IPS-18c (cell line): ENCODE measurements around the gene ZNF419.
A peak's percentile ranks its signal among the peaks of the same experiment; 100 is the strongest.
"Not testable (repeated sequence)": the region's sequence is repeated elsewhere in the genome, so short reads cannot be mapped to it uniquely, and the experiment has no call there.

Experiments used
- H3K4me3 ChIP-seq: 2 replicates; pipeline ENCODE4 v1.7.0; 2013; ENCODE audit warnings: low read depth, mild to moderate bottlenecking, low read length, moderate library complexity; ENCODE audit not compliant: insufficient read depth
- H3K9me3 ChIP-seq: one replicate; pipeline ENCODE4 v1.6.1; 2013; ENCODE audit warnings: mild to moderate bottlenecking, low read length, moderate library complexity; ENCODE audit not compliant: control insufficient read depth, insufficient read depth

Gene ZNF419

DNA sequence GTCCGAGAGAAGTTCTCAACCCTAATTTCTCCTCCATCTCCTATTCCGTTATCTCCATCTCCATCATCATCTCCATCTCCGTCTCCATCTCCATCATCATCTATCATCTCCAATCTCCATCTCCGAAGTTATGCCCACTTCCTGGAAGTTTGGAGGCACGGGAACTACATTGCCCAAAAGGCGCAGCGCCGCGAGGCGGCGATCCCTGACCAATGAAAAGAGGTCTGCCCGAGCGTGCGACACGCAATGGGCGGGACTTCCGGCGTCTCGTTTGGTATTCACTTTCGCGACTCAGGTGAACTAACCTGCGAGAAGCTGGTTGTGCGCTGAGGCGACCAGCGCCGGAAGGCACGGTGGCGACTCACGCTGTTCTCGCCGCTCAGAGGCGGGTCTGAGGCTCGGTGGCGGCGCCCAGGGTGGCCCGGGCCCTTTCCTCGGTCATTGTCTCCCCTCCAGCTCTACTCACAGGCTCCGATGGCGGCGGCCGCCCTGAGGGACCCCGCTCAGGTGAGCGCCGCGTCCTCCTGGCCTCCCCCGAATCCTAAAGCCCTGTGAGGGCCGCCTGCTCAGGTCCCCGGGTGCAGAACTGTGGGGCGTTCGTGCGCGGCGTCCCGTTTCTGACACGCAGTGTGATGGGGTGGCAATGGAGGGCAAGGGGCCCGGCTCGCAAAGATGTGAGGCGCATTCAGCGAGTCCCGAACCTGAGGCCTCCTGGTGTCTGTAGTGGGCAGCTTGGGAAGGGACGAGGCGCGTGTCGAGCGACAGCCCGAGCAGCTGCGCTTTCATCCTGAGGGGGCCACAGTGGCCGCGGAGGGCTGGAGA, at the start of gene ZNF419:
ZNF419 (plus strand) TSS at position 274 of the 822 bp plus-strand sequence; CDS start at position 475, 201 bp downstream.
- H3K9me3 ChIP-seq = not testable (repeated sequence)
- peak within 1 kb of the TSS; percentile 82 for H3K4me3 ChIP-seq

DNA sequence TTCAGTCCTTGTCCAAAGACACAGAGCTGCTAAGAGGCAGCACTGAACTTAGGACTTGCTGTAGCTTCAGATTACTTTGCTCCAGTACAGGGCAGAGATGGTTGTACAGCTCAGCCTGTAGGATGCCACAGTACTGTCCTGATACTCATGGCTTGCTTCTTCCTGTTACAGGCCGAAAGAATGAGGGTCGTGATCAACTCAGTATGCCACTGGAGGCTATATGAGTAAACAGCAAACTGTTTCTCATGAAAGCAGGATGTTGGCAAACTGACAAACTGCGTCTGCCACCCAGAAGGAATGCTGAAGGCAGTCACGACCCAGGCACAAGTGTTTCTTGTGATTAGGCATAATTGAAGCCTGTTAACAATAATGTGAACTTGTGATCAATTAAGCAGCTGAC, 49.6 kb upstream of the ZNF419 start:
- no peaks in the 10 kb centered on the region for H3K9me3 ChIP-seq
- no peak overlapping the region for H3K4me3 ChIP-seq

DNA sequence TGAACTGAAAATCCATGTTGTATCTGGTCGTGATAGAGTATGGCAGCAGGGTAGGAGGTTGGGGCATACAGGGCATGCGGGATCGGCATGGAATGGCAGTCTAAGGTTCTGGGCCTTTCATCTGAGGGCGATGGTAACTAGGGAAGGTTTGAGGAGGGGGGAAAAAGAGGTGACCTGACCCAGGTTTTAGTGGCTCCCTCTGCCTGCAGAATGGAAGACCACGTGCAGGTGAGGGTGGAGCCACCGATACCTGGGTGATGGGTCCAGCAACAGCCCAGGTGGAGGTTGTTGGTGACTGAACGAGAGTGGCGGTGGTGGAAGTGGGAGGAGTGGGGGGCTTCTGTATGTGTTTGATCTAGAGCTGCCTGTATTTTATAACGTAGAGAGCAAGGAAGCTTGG, 48.6 kb upstream of the ZNF419 start:
- no peaks in the 10 kb centered on the region for H3K9me3 ChIP-seq

GRCh38 chr19:57441979-57442752, 45.4 kb upstream of the ZNF419 start:
- peaks cover 8% of the 10 kb centered on the region for H3K9me3 ChIP-seq

More for the DNA sequence above, 48.6 kb upstream of the ZNF419 start:
- H3K4me3 ChIP-seq = no peak overlapping the region

GRCh38 chr19:57443121-57443696, 44.3 kb upstream of the ZNF419 start:
- peaks cover 8% of the 10 kb centered on the region for H3K9me3 ChIP-seq
- H3K4me3 ChIP-seq = no peak overlapping the region

More at GRCh38 chr19:57441979-57442752, 45.4 kb upstream of the ZNF419 start:
- H3K4me3 ChIP-seq = no peak overlapping the region; the same call in 1 of the 2 replicates

DNA sequence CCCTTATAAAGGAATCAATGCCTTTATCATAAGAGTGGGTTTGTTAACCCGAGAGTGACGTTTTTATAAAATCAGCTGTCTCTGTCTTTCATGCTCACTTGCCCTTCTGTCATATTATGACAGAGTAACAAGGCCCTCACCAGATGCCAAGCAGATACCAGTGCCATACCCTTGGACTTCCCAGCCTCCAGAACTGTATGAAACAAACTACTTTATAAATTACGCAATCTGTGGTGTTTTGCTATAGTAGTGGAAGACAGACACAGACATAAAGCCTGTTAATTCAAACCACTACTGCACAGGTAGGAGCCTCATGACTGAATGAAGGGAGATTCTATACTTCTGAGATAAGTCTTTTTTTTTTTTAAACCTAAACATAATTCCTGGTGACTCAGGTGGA, 35.2 kb upstream of the ZNF419 start:
- Histone ChIP-seq H3K4me3 (no peak overlapping the region), H3K9me3 (no peaks in the 10 kb centered on the region)

- peaks cover 10% of the 10 kb centered on the region for H3K9me3 ChIP-seq
These were observed 21.7 kb upstream of the ZNF419 start for GRCh38 chr19:57465680-57466381.

GRCh38 chr19:57466489-57466888, 21.1 kb upstream of the ZNF419 start:
- H3K4me3 ChIP-seq = no peak overlapping the region
- peaks cover 10% of the 10 kb centered on the region for H3K9me3 ChIP-seq

More at GRCh38 chr19:57465680-57466381, 21.7 kb upstream of the ZNF419 start:
- no peak overlapping the region for H3K4me3 ChIP-seq

GRCh38 chr19:57473646-57474045, 13.9 kb upstream of the ZNF419 start:
- Histone ChIP-seq H3K9me3 (peaks cover 40% of the 10 kb centered on the region), H3K4me3 (0 out of 2 replicates have a peak overlapping the region, but pooled peaks have one; percentile 9)

DNA sequence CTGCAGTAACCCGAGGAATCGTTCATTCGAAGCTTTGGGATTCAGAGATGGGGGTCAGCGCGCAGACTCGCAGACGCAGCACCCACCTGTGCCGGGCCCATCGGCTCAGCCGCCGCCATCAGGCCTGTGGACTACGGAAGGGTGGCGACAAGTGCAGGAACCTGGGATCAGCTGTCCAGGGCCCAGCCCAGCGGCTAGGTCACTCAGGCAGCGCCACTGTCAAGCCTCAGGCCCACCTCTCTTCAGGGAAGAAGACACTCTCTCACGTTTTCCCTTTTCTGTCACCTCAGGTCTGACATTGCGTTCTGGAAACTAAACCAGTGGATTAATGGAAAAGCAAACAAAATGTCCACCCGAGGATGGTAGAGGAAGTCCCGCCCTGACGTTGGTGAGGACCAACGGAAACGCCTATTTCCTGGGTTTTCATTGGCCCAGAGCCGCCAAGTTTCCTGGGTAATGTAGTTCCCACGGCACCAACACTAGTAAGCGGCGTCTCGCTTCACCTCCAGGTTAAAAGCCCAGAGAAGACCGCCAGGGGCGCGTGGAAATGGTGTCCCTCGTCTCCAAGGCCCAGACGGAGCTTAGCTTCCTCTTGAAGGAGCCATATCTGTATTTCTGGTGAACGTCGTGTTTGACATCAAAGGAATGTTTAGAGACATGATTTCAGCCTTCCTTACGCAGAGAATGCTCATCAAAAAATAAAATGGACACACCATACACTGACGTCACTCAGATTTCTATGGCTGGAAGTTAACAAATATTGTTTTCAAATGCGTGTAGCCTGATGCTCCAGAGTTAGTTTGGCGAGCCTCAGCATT, 10.2 kb upstream of the ZNF419 start, which contains the start of gene ZNF772:
ZNF772 (minus strand) TSS at position 376 of the 818 bp plus-strand sequence; CDS start at position 119, 257 bp downstream.
- H3K9me3 ChIP-seq = peaks cover 35% of the 10 kb centered on the region
- H3K4me3 ChIP-seq = peak within 1 kb of the TSS; percentile 97

DNA sequence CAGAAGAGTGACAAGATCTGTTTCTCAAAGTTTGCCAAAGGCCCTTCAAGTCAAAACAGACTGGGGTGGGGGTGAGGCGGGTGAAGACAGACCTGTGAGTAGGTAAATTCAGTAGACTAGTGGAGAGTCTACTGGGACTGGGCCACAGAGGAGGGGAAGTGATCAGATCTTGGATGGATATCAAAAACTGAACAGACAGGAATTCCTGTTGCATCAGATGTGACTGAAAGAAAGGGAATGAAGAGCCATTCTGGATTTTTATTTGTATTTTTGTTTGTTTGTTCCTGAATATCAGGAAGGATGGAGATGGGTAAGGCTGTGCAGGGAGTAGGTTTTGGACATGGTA, 722 bp downstream of the ZNF419 start:
- H3K4me3 ChIP-seq = peak overlapping the region; percentile 43; the same call in 1 of the 2 replicates

GRCh38 chr19:57499332-57499679, 11.8 kb downstream of the ZNF419 start:
- not testable (repeated sequence) for H3K9me3 ChIP-seq
- peak overlapping the region; percentile 73; the same call in 1 of the 2 replicates for H3K4me3 ChIP-seq

More for the DNA sequence above, 722 bp downstream of the ZNF419 start:
- H3K9me3 ChIP-seq = not testable (repeated sequence)

- H3K9me3 ChIP-seq = not testable (repeated sequence)
- peak within 1 kb of the TSS; percentile 73 for H3K4me3 ChIP-seq
These were observed 12.3 kb downstream of the ZNF419 start, which contains the start of gene ZNF773 for GRCh38 chr19:57499680-57500395. ZNF773 (plus strand) TSS chr19:57499938; CDS start chr19:57500081, 143 bp downstream.

DNA sequence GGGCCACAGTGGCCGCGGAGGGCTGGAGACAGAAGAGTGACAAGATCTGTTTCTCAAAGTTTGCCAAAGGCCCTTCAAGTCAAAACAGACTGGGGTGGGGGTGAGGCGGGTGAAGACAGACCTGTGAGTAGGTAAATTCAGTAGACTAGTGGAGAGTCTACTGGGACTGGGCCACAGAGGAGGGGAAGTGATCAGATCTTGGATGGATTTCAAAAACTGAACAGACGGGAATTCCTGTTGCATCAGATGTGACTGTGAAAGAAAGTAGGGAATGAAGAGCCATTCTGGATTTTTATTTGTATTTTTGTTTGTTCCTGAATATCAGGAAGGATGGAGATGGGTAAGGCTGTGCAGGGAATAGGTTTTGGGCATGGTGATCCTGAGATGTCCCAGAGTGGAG, 12.8 kb downstream of the ZNF419 start:
- not testable (repeated sequence) for H3K9me3 ChIP-seq
- peak overlapping the region; percentile 34 for H3K4me3 ChIP-seq

DNA sequence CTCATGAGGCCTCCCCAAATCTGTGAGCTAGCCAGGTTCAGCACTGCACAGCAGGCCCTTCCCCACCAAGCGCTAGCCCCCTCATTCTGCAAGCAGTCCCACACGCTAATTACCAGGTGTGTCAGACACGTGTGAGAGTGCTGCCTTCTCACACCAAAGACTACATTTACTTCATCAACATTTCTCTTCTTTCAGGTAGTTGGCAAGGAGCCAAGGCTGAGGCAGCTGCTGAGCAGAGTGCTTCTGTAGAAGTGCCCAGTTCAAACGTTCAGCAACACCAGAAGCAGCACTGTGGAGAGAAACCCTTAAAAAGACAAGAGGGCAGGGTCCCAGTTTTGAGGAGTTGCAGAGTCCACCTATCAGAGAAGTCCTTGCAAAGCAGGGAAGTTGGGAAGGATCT, 18.6 kb downstream of the ZNF419 start:
- Histone ChIP-seq H3K4me3 (no peak overlapping the region), H3K9me3 (no peaks in the 10 kb centered on the region)

DNA sequence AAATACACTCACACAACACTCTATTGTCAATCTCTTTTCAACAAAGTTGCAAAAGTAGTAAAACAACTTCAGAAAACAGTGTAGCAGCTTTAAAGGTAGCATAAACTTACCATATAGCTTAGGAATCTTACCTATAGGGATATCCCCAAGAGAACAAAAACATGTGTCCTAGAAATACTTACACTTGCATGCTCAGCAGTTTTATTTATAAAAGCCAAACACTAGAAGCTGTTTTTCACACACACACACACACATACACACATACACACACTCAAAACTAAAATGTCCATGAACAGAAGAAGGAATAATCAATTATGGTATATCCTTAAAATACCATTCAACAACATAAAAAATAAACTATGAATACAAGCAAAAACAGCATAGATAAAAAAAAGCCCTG, 23.9 kb downstream of the ZNF419 start:
- H3K9me3 ChIP-seq = peaks cover 8% of the 10 kb centered on the region
- H3K4me3 ChIP-seq = no peak overlapping the region
